H1 (cell line): Measurements from ENCODE around the gene MECP2. TPM values are rescaled to one million over a fixed set of nuclear protein-coding genes. Genes with fewer than 3 reads are reported as not detected.

Source experiments
- CTCF ChIA-PET: fragments of 300-600 bp; sonication (Branson Sonifier 250); formaldehyde crosslinking; loops from one replicate; lab custom pipeline; 2021; ENCODE audit not compliant: partially characterized antibody; lab: Charles Lee
- POLR2A ChIA-PET: fragments of 300-600 bp; sonication (Branson Sonifier 250); formaldehyde crosslinking; loops from one replicate; lab custom pipeline; 2021; ENCODE audit warnings: inconsistent platforms; ENCODE audit not compliant: partially characterized antibody; lab: Charles Lee
- DNase-seq, 2 experiments: peaks; one replicate each; pipeline versions ENCODE4 v3.0.0 to v3.0.0-alpha.2; 2010 to 2022; ENCODE audit warnings: low spot score in 2 of 2, low read depth in 1 of 2, mixed read lengths in 1 of 2
- FAIRE-seq: peaks from 2 replicates; lab custom pipeline; 2011; peaks lifted over from hg19 to GRCh38; lab: Jason Lieb, UNC
- H2AFZ ChIP-seq: 2 replicates; pipeline ENCODE4 v1.8.1; 2012; ENCODE audit warnings: low read length, inconsistent platforms
- H2AK5ac ChIP-seq: 2 replicates; pipeline ENCODE4 v1.6.1; 2013; ENCODE audit warnings: low read depth, low read length
- H2BK120ac ChIP-seq: replicated peaks from 2 replicates; pipeline ENCODE3; 2013; ENCODE audit warnings: low read depth, low read length, inconsistent platforms
- H2BK12ac ChIP-seq: 2 replicates; pipeline ENCODE4 v1.6.1; 2013; ENCODE audit warnings: low read depth, low read length
- H2BK15ac ChIP-seq: 2 replicates; pipeline ENCODE4 v1.6.1; 2013; ENCODE audit warnings: low read length
- H2BK20ac ChIP-seq: 2 replicates; pipeline ENCODE4 v1.6.1; 2013; ENCODE audit warnings: low read length
- H2BK5ac ChIP-seq: 2 replicates; pipeline ENCODE4 v1.6.1; 2013; ENCODE audit warnings: low read depth, low read length
- H3K14ac ChIP-seq: 2 replicates; pipeline ENCODE4 v1.6.1; 2013; ENCODE audit warnings: inconsistent platforms; ENCODE audit not compliant: insufficient read length
- H3K18ac ChIP-seq: 2 replicates; pipeline ENCODE4 v1.6.1; 2013; ENCODE audit warnings: low read length; ENCODE audit errors: extremely low read depth
- H3K23ac ChIP-seq: 2 replicates; pipeline ENCODE4 v1.6.1; 2013; ENCODE audit warnings: inconsistent platforms; ENCODE audit not compliant: insufficient read length
- H3K23me2 ChIP-seq: 2 replicates; pipeline ENCODE4 v1.6.1; 2013; ENCODE audit warnings: low read depth, low read length
- H3K27ac ChIP-seq: 2 replicates; pipeline ENCODE4 v1.6.1; 2011; ENCODE audit warnings: low read depth, low read length, inconsistent platforms
- H3K27me3 ChIP-seq, 4 experiments: replicated peaks in 1 of 4; 1 replicate in 1 of 4; 2 replicates in 3 of 4; pipeline versions ENCODE4 v1.6.1 to v1.8.1; 2011 to 2013; ENCODE audit warnings: low read length in 3 of 4, mild to moderate bottlenecking in 3 of 4, inconsistent platforms in 2 of 4, mixed read lengths in 2 of 4, moderate library complexity in 1 of 4; ENCODE audit not compliant: control insufficient read depth in 3 of 4, insufficient read depth in 3 of 4; ENCODE audit errors: extremely low read depth in 1 of 4
- H3K36me3 ChIP-seq, 4 experiments: 2 replicates each; pipeline versions ENCODE4 v1.6.1 to v1.8.1; 2011 to 2013; ENCODE audit warnings: mild to moderate bottlenecking in 4 of 4, low read length in 3 of 4, moderate library complexity in 2 of 4, control low read depth in 1 of 4, inconsistent platforms in 1 of 4; ENCODE audit not compliant: insufficient read depth in 4 of 4, control insufficient read depth in 2 of 4
- H3K4ac ChIP-seq: replicated peaks from 2 replicates; pipeline ENCODE3; 2013; ENCODE audit warnings: low read length, low read depth, mixed read lengths, inconsistent platforms; ENCODE audit not compliant: insufficient read length
- H3K4me1 ChIP-seq, 4 experiments: replicated peaks in 1 of 4; 1 replicate in 1 of 4; 2 replicates in 3 of 4; pipeline versions ENCODE4 v1.6.1 to v1.8.1; 2011 to 2013; ENCODE audit warnings: low read length in 3 of 4, inconsistent platforms in 2 of 4, mixed read lengths in 1 of 4; ENCODE audit not compliant: insufficient read depth in 4 of 4, control insufficient read depth in 3 of 4
- H3K4me2 ChIP-seq, 2 experiments: 2 replicates each; pipeline versions ENCODE4 v1.6.1 to v1.8.1; 2011 to 2013; ENCODE audit warnings: low read depth in 2 of 2, low read length in 2 of 2, control low read depth in 1 of 2, inconsistent platforms in 1 of 2, mild to moderate bottlenecking in 1 of 2; ENCODE audit not compliant: insufficient read depth in 1 of 2
- H3K4me3 ChIP-seq, 4 experiments: fragments of 200-600, 300-600 bp in 1 of 4; sonication (generic), shearing (Covaris generic), sonication (Bioruptor Twin) in 1 of 4; 2 replicates each; pipeline versions ENCODE4 v1.5.1 to v1.8.1; 2011 to 2016; ENCODE audit warnings: low read length in 4 of 4, low read depth in 3 of 4, control low read depth in 2 of 4, inconsistent platforms in 2 of 4, mild to moderate bottlenecking in 2 of 4, mixed read lengths in 1 of 4, moderate library complexity in 1 of 4; ENCODE audit not compliant: insufficient read depth in 2 of 4; ENCODE audit errors: extremely low read depth in 1 of 4
- H3K56ac ChIP-seq: replicated peaks from 2 replicates; pipeline ENCODE3; 2013; ENCODE audit warnings: low read depth, mild to moderate bottlenecking, mixed read lengths, low read length, inconsistent platforms; ENCODE audit not compliant: insufficient read length
- H3K79me1 ChIP-seq: 2 replicates; pipeline ENCODE4 v1.6.1; 2013; ENCODE audit warnings: low read depth, low read length, control low read depth
- H3K79me2 ChIP-seq, 2 experiments: 2 replicates each; pipeline versions ENCODE4 v1.6.1 to v1.8.1; 2012 to 2013; ENCODE audit warnings: low read length in 2 of 2, mild to moderate bottlenecking in 2 of 2, inconsistent platforms in 1 of 2; ENCODE audit not compliant: insufficient read depth in 2 of 2, control insufficient read depth in 1 of 2
- H3K9ac ChIP-seq, 4 experiments: replicated peaks in 1 of 4; 1 replicate in 1 of 4; 2 replicates in 3 of 4; pipeline versions ENCODE4 v1.6.1 to v1.8.1; 2011 to 2013; ENCODE audit warnings: low read depth in 3 of 4, low read length in 3 of 4, control low read depth in 2 of 4, mild to moderate bottlenecking in 2 of 4, moderate library complexity in 2 of 4, inconsistent platforms in 1 of 4; ENCODE audit errors: extremely low read depth in 1 of 4
- H3K9me3 ChIP-seq, 2 experiments: 2 replicates each; pipeline versions ENCODE4 v1.6.1 to v1.8.1; 2012 to 2013; ENCODE audit warnings: mild to moderate bottlenecking in 2 of 2, moderate library complexity in 2 of 2, control low read depth in 1 of 2, inconsistent platforms in 1 of 2, low read depth in 1 of 2, low read length in 1 of 2, mixed read lengths in 1 of 2; ENCODE audit not compliant: insufficient read depth in 2 of 2
- H4K20me1 ChIP-seq, 2 experiments: replicated peaks in 1 of 2; 2 replicates each; pipeline versions ENCODE3 to v1.8.1; 2011 to 2013; ENCODE audit warnings: inconsistent platforms in 2 of 2, low read length in 2 of 2, mild to moderate bottlenecking in 1 of 2; ENCODE audit not compliant: insufficient read depth in 2 of 2, control insufficient read depth in 1 of 2
- H4K5ac ChIP-seq: 2 replicates; pipeline ENCODE4 v1.6.1; 2013; ENCODE audit warnings: low read length, low read depth, mixed read lengths, inconsistent platforms; ENCODE audit not compliant: insufficient read length
- H4K8ac ChIP-seq: 2 replicates; pipeline ENCODE4 v1.8.0; 2013; ENCODE audit warnings: mild to moderate bottlenecking, moderate library complexity, low read length, inconsistent platforms; ENCODE audit not compliant: insufficient read depth; ENCODE audit errors: extremely low read depth
- H4K91ac ChIP-seq: replicated peaks from 2 replicates; pipeline ENCODE3; 2013; ENCODE audit warnings: low read length, mixed read lengths, inconsistent platforms; ENCODE audit not compliant: insufficient read length
- BCL11A ChIP-seq, 2 experiments: IDR thresholded peaks; one replicate each; pipeline ENCODE4 v1.6.1; 2011; ENCODE audit warnings: low read depth in 2 of 2, low read length in 2 of 2, mild to moderate bottlenecking in 2 of 2
- BRCA1 ChIP-seq: IDR thresholded peaks from 2 replicates; pipeline ENCODE4 v1.6.1; 2012; ENCODE audit warnings: low read depth, low read length, improper control_type of control experiment
- CBX8 ChIP-seq: fragments of 300-800, 300-1000 bp; sonication (generic); IDR thresholded peaks from 2 replicates; pipeline ENCODE4 v1.7.1; 2016; ENCODE audit warnings: low read depth, low read length, borderline replicate concordance
- CEBPB ChIP-seq: IDR thresholded peaks from 2 replicates; pipeline ENCODE4 v1.6.1; 2012; ENCODE audit warnings: low read depth, low read length
- CREB1 ChIP-seq: IDR thresholded peaks from 2 replicates; pipeline ENCODE4 v1.6.1; 2012; ENCODE audit warnings: inconsistent platforms
- CTBP2 ChIP-seq: IDR thresholded peaks from 2 replicates; pipeline ENCODE4 v1.7.0; 2011; ENCODE audit warnings: borderline replicate concordance, mild to moderate bottlenecking, moderate library complexity, mixed read lengths, low read length; ENCODE audit not compliant: insufficient read depth, insufficient read length
- HDAC6 ChIP-seq: IDR thresholded peaks from one replicate; pipeline ENCODE4 v1.7.1; 2012; ENCODE audit warnings: low read depth, mild to moderate bottlenecking, inconsistent platforms, low read length, moderate library complexity
- JUN ChIP-seq: IDR thresholded peaks from 2 replicates; pipeline ENCODE4 v1.6.1; 2011; ENCODE audit warnings: low read depth, mild to moderate bottlenecking, improper control_type of control experiment, low read length
- PHF8 ChIP-seq: fragments of 200-600 bp; sonication (generic); conservative IDR thresholded peaks from 2 replicates; pipeline ENCODE4 v1.7.1; 2012; ENCODE audit warnings: low read depth, mild to moderate bottlenecking, inconsistent platforms, low read length, moderate library complexity
- SAP30 ChIP-seq: fragments of 300-600 bp; sonication (generic); IDR thresholded peaks from 2 replicates; pipeline ENCODE4 v1.7.1; 2012; ENCODE audit warnings: low read length, moderate library complexity, mild to moderate bottlenecking, inconsistent platforms; ENCODE audit not compliant: insufficient read depth, insufficient replicate concordance
- SP2 ChIP-seq: IDR thresholded peaks from 2 replicates; pipeline ENCODE4 v1.6.1; 2012; ENCODE audit warnings: mild to moderate bottlenecking, low read length, inconsistent platforms
- TAF1 ChIP-seq: IDR thresholded peaks from 2 replicates; pipeline ENCODE4 v1.6.1; 2011; ENCODE audit warnings: mild to moderate bottlenecking, low read depth, low read length
- TAF7 ChIP-seq: optimal IDR thresholded peaks from 2 replicates; pipeline ENCODE3; 2011; ENCODE audit warnings: low read depth, mild to moderate bottlenecking, inconsistent platforms, low read length, moderate library complexity, borderline replicate concordance
- TBP ChIP-seq: IDR thresholded peaks from 2 replicates; pipeline ENCODE4 v1.6.1; 2011; ENCODE audit warnings: low read depth, low read length, improper control_type of control experiment
- WGBS, 2 experiments: shearing (Covaris generic) in 1 of 2; methylation state at CpG; one replicate each; pipeline versions ENCODE4 v1.1.6 to v1.1.7; 2013 to 2015; ENCODE audit warnings: low lambda C conversion rate in 2 of 2, mixed read lengths in 2 of 2, inconsistent platforms in 1 of 2, low coverage in 1 of 2, missing lambda C conversion rate in 1 of 2; ENCODE audit not compliant: insufficient replicate concordance in 2 of 2, insufficient coverage in 1 of 2, insufficient read length in 1 of 2; ENCODE audit errors: extremely low coverage in 1 of 2, missing lambda C conversion rate in 1 of 2; 5-methylcytosine and 5-hydroxymethylcytosine counted together
- polyA plus RNA-seq, 7 experiments: library from polyadenylated mRNA; depleted of rRNA in 3 of 7; stranded (reverse) in 5 of 7; unstranded in 2 of 7; fragments of >200 nt in 5 of 7; fragments of 200-250 nt in 2 of 7; gene quantifications; 1 replicate in 5 of 7; 2 replicates in 1 of 7; 4 replicates in 1 of 7; pipeline versions ENCODE4 v1.2.1 to v1.2.3, GENCODE V29; 2011 to 2013; ENCODE audit warnings: missing spikeins in 2 of 7, mixed read lengths in 2 of 7
- total RNA-seq: library from RNA; stranded (reverse); fragmentation: NEBNext Ultra II Directional; extraction: Animal tissue kit (Norgen Biotek cat#: 25700); gene quantifications from 2 replicates; pipeline ENCODE4 v1.2.1, GENCODE V29; 2021

MECP2 gene
- total and polyA plus RNA-seq, 2 of the 8 experiments (the other 6 are each of a cell fraction or from before 2014, with no cell fraction given) = 5.0 to 32.4 TPM

DNA sequence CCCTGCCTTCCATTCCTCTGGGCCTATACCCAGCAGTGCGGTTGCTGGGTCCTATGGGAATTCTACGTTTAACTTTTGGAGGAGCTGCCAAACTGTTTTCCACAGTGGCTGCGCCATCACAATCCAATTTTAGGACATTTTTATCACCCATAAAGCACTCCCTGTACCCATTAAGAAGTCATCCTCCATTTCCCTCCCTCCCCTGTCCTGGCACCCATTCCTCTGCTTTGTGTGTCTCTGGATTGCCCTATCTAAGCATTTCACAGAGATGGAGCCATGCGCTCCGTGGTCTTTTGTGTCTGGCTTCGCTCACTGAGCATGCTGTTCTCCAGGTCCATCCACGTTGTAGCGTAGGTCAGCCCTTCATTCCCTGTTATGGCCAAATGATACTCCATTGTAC lies 44.9 kb upstream of the MECP2 start:
- H4K20me1 ChIP-seq = no peaks in the 10 kb centered on the region
- ChIA-PET CTCF (no interaction called here), POLR2A (no interaction called here)
- H3K4me2 ChIP-seq = no peak overlapping the region
- H3K9me3 ChIP-seq = no peaks in the 10 kb centered on the region
- no peak overlapping the region for H2BK5ac ChIP-seq
- no peak overlapping the region for H3K4ac ChIP-seq
- no peak overlapping the region for H4K8ac ChIP-seq
- H2BK20ac ChIP-seq = no peak overlapping the region
- DNase-seq (no peak), FAIRE-seq (no peak)
- 95% methylated on average over 6 of the region's 8 CpGs; no CpG with 5 or more reads in 1 of the 2 experiments for WGBS, 2 experiments
- no peaks in the 10 kb centered on the region for H3K23me2 ChIP-seq
- no peak overlapping the region for H4K5ac ChIP-seq
- no peak overlapping the region for H3K56ac ChIP-seq
- no peaks in the 10 kb centered on the region for H3K4me1 ChIP-seq
- H3K27ac ChIP-seq = no peak overlapping the region
- no peak overlapping the region for H3K23ac ChIP-seq
- H2AK5ac ChIP-seq = no peak overlapping the region
- H3K36me3 ChIP-seq = no peaks in the 10 kb centered on the region
- H2AFZ ChIP-seq = no peak overlapping the region
- H3K18ac ChIP-seq = no peak overlapping the region
- no peak overlapping the region for H3K4me3 ChIP-seq
- H2BK120ac ChIP-seq = no peak overlapping the region
- H2BK12ac ChIP-seq = no peak overlapping the region
- H3K79me2 ChIP-seq = no peaks in the 10 kb centered on the region
- no peaks in the 10 kb centered on the region for H3K27me3 ChIP-seq
- H3K79me1 ChIP-seq = no peaks in the 10 kb centered on the region
- no peak overlapping the region for H3K14ac ChIP-seq
- no peak overlapping the region for H3K9ac ChIP-seq
- H2BK15ac ChIP-seq = no peak overlapping the region
- no peak overlapping the region for H4K91ac ChIP-seq
- no peak for TF ChIP-seq CEBPB
- no peak for TF ChIP-seq SAP30
- no peak for TF ChIP-seq SP2
- no peak for TF ChIP-seq BCL11A (IDR thresholded peaks at IDR 0.05; ENCODE audit: low read depth in 2 of 2, low read length in 2 of 2)
- TF ChIP-seq PHF8 = no peak
- no peak for TF ChIP-seq JUN
- TF ChIP-seq CREB1 = no peak
- no peak for TF ChIP-seq CBX8
- no peak for TF ChIP-seq TAF7
- TF ChIP-seq CTBP2 = no peak
- TF ChIP-seq BRCA1 = no peak
- no peak for TF ChIP-seq TBP
- TF ChIP-seq HDAC6 = no peak
- no peak for TF ChIP-seq TAF1
